ENCODE data around the gene METTL8.

Gene METTL8

GRCh38 chr2:171267855-171268629 lies 165.7 kb downstream of the METTL8 start:
- TF ChIP-seq CTCF (IDR thresholded peaks at IDR 0.05; ENCODE audit: low read depth, low read length) = no peak
- DNase-seq = no peak
- no peaks in the 10 kb centered on the region for H3K27me3 ChIP-seq (ENCODE audit: insufficient read depth, low read depth, severe bottlenecking)
- H3K36me3 ChIP-seq = no peaks in the 10 kb centered on the region
- no peak overlapping the region for H3K27ac ChIP-seq
- no peaks in the 10 kb centered on the region for H3K9me3 ChIP-seq (ENCODE audit: severe bottlenecking)
- H3K4me3 ChIP-seq (ENCODE audit: low read depth, low read length) = no peak overlapping the region

Data from WERI-Rb-1 (cell line).